GM12892 (cell line): Measurements from ENCODE around the gene WWOX.

ENCODE experiments used
- POLR2A ChIP-seq: IDR thresholded peaks from 2 replicates; pipeline ENCODE4 v1.6.1; 2011; ENCODE audit warnings: low read depth, low read length, control low read depth
- POLR2AphosphoS5 ChIP-seq: IDR thresholded peaks from 2 replicates; pipeline ENCODE4 v1.6.1; 2011; ENCODE audit warnings: low read depth, low read length, control low read depth

- TF ChIP-seq POLR2A (no peak), POLR2AphosphoS5 (no peak)
These were observed 598.0 kb downstream of the WWOX start for GRCh38 chr16:78697426-78697825.
